ENCODE results near the gene FCGR2B. TPM values are rescaled to one million over a fixed set of nuclear protein-coding genes. Genes with fewer than 3 reads are reported as not detected.

The FCGR2B gene
- total RNA-seq, 1 experiment from 2014 or later, result not detected

DNA sequence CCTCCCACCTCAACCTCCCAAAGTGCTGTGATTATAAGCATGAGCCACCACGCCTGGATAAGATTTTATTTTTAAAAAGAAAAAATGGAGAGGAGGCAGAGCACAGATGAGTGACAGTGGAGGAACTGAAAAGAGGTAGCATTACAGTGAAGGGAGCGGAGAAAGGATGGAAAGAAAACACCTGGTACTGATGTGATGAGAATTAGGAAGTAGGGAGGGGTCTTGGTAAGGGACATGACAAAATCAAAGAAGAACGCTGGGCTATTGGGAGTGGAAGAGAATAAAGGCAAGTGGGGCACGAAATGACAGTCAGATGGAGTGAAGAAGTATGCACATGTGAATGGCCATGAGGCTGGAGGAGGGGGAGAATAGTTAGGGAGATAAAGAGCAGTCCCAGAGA lies 46.4 kb downstream of the FCGR2B start:
- no peak overlapping the region for H2BK120ac ChIP-seq (ENCODE audit: low read depth, low read length, poor library complexity, severe bottlenecking)
- no peak overlapping the region for H4K8ac ChIP-seq (replicated peaks; ENCODE audit: insufficient read length, low read depth, low read length)
- Mint-ChIP-seq H3K4me3 (no peak overlapping the region), H3K4me1 (peaks cover 12% of the 10 kb centered on the region in 2 experiments), H3K27ac (no peak overlapping the region), H3K9me3 (no peaks in the 10 kb centered on the region), H3K27me3 (ENCODE audit: low read depth) (peaks cover 3% of the 10 kb centered on the region), H3K36me3 (ENCODE audit: insufficient read depth in 1 of 3, low read depth in 3 of 3) (no peaks in the 10 kb centered on the region)
- H3K4ac ChIP-seq (ENCODE audit: low read depth, low read length), result no peak overlapping the region
- no peaks in the 10 kb centered on the region for H4K20me1 ChIP-seq (ENCODE audit: control insufficient read depth, insufficient read depth, insufficient read length)
- H3K27me3 ChIP-seq (ENCODE audit: insufficient read depth, low read length), result no peaks in the 10 kb centered on the region
- H3K4me1 ChIP-seq (ENCODE audit: insufficient read depth, low read length), result no peaks in the 10 kb centered on the region
- WGBS (ENCODE audit: extremely low coverage, insufficient read length, low lambda C conversion rate), result no CpG with 5 or more reads among the region's 4 CpGs
- H2BK15ac ChIP-seq (ENCODE audit: low read depth, low read length), result no peak overlapping the region
- no peak overlapping the region for H3K18ac ChIP-seq (ENCODE audit: insufficient read length, low read depth, low read length)
- H3K56ac ChIP-seq (ENCODE audit: insufficient read length, low read depth, low read length), result no peak overlapping the region
- H3K23me2 ChIP-seq (ENCODE audit: insufficient read length, low read depth, low read length, poor library complexity, severe bottlenecking), result no peaks in the 10 kb centered on the region
- H3K23ac ChIP-seq (ENCODE audit: insufficient read length, low read depth, low read length), result no peak overlapping the region
- no peaks in the 10 kb centered on the region for H3K79me2 ChIP-seq (ENCODE audit: insufficient read depth, low read length)
- H3K27ac ChIP-seq (ENCODE audit: insufficient read length, low read depth, low read length), result no peak overlapping the region
- no peak overlapping the region for H2AK5ac ChIP-seq (ENCODE audit: insufficient read length, low read length)
- no peak overlapping the region for H2BK20ac ChIP-seq (ENCODE audit: low read depth, low read length, poor library complexity, severe bottlenecking)
- H2BK12ac ChIP-seq (ENCODE audit: insufficient read length, low read depth, low read length), result no peak overlapping the region
- H2AFZ ChIP-seq (ENCODE audit: low read length), result no peak overlapping the region
- H3T11ph ChIP-seq (ENCODE audit: low read length), result no peak overlapping the region
- H2BK5ac ChIP-seq (ENCODE audit: insufficient read length, low read length), result no peak overlapping the region
- TF ChIP-seq CTCF (conservative IDR thresholded peaks at IDR 0.05), result no peak
- H4K5ac ChIP-seq (ENCODE audit: insufficient read length, low read depth, low read length), result no peak overlapping the region
- H3K4me2 ChIP-seq (ENCODE audit: insufficient read depth, insufficient read length, low read length), result no peak overlapping the region
- H3K9ac ChIP-seq (ENCODE audit: extremely low read depth, insufficient read length, low read length), result no peak overlapping the region
- no peak overlapping the region for H3K14ac ChIP-seq (ENCODE audit: insufficient read depth, low read length)
- no peak for DNase-seq
- no peak overlapping the region for H4K91ac ChIP-seq (ENCODE audit: insufficient read length, low read depth, low read length)
- H3K9me3 ChIP-seq (ENCODE audit: control insufficient read depth, low read depth, low read length), result no peaks in the 10 kb centered on the region
- no peaks in the 10 kb centered on the region for H3K79me1 ChIP-seq (ENCODE audit: insufficient read depth, low read depth, low read length, poor library complexity, severe bottlenecking)

All from H9 (cell line).